RWPE1 (cell line): ENCODE results near the gene GRB10.
"Not testable (repeated sequence)": the region's sequence is repeated elsewhere in the genome, so short reads cannot be mapped to it uniquely, and the experiment has no call there.

ENCODE experiments used
- CTCF ChIA-PET: fragments of 350-600 bp; sonication (Branson Sonifier 250); formaldehyde crosslinking; extraction: SDS; loops from one replicate; lab custom pipeline; 2021; lab: Yijun Ruan, JAX
- POLR2A ChIA-PET: fragments of 400-600 bp; formaldehyde crosslinking; extraction: SDS; loops from one replicate; lab custom pipeline; 2020; ENCODE audit warnings: antibody characterized with exemption; ENCODE audit not compliant: low non-redundant PET; lab: Yijun Ruan, JAX
- DNase-seq: peaks from one replicate; pipeline ENCODE4 v3.0.0; 2012; ENCODE audit warnings: low spot score
- H3K27ac ChIP-seq: fragments of 450-650 bp; 2 replicates; pipeline ENCODE4 v1.5.1; 2017
- CTCF ChIP-seq: fragments of 450-650 bp; conservative IDR thresholded peaks from 2 replicates; pipeline ENCODE4 v1.5.1; 2017; ENCODE audit warnings: low read depth, mild to moderate bottlenecking

Gene GRB10

GRCh38 chr7:50584386-50584785 is 198.3 kb downstream of the GRB10 start:
- DNase-seq = no peak
- POLR2A ChIA-PET = no interaction called here

DNA sequence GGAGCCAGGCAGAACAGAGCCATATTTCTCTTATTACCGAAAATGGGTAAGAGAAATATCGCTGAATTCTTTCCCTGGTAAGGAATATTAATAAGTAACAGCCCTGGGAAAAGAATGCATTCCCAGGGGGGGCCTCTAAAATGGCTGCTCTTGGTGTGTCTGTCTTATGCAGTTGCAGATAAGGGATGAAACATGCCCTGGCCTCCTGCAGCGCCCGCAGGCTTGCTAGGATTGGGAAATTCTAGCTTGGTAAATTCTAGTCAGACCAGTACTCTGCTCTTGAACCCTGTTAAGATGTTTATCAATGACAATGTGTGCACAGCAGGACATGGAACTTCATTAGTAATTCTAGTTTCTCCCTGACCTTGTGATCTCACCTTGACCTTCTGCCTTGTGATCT is 199.4 kb downstream of the GRB10 start:
- H3K27ac ChIP-seq, CTCF ChIA-PET, POLR2A ChIA-PET, DNase-seq: not testable (repeated sequence)

More at GRCh38 chr7:50584386-50584785, 198.3 kb downstream of the GRB10 start:
- no peak overlapping the region for H3K27ac ChIP-seq
- no peak for TF ChIP-seq CTCF
- CTCF ChIA-PET = interaction anchor here (0.6 to 0.8 kb wide), 2 partner anchors 13 to 109 kb away, joined by 3 to 4 read pairs; no protein-coding TSS in a partner anchor

DNA sequence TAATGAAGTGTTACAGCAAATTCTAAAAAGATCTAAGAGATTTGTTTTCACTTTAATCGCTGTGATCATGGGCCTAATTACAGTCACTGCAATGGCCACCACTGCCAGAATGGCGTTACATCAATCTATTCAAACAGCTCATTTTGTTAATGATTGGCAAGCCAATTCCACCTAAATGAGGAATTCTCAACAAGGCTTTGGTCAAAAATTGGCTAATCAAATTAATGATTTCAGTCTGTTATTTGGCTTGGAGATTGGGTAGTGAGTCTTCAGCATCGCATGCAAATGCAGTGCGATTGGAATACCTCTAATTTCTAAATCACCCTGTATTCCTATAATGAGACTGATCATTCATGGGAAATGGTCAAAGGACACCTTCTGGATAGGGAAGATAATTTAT is 200.4 kb downstream of the GRB10 start:
- POLR2A ChIA-PET = interaction anchor here (0.6 kb wide), 1 partner anchor 793 kb away, joined by 6 read pairs; no protein-coding TSS in a partner anchor
- DNase-seq, H3K27ac ChIP-seq, CTCF ChIA-PET: not testable (repeated sequence)

GRCh38 chr7:50580666-50581065 is 202.0 kb downstream of the GRB10 start:
- H3K27ac ChIP-seq, POLR2A ChIA-PET, DNase-seq: not testable (repeated sequence)
- CTCF ChIA-PET = interaction anchor here (0.6 kb wide), 1 partner anchor 1688 kb away, joined by 3 read pairs; no protein-coding TSS in a partner anchor

- CTCF ChIA-PET = interaction anchor here (0.6 kb wide), 1 partner anchor 1689 kb away, joined by 3 read pairs; no protein-coding TSS in a partner anchor
- H3K27ac ChIP-seq = no peak overlapping the region
These were observed 202.6 kb downstream of the GRB10 start for GRCh38 chr7:50580057-50580456.

DNA sequence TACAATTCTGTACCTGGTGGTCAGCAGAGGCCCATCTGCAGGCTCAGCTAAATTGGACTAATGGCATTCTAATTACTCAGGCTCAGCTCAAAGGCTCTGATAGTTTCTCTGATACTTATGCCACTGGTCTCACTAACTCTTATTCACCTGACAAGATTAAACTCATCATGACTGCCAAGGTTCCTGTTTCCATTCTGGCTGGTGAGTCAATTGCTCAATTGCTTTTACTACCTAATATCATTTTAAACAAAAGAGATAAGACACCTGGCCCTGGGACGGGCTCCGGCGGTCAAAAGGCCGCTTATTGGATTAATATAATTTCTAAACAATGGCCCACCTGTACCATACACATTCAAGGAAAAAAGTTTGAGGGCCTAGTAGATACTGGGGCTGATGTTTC is 204.6 kb downstream of the GRB10 start:
- DNase-seq, CTCF ChIA-PET, POLR2A ChIA-PET: not testable (repeated sequence)

More at GRCh38 chr7:50580057-50580456, 202.6 kb downstream of the GRB10 start:
- DNase-seq = no peak
- no peak for TF ChIP-seq CTCF
- POLR2A ChIA-PET = no interaction called here

DNA sequence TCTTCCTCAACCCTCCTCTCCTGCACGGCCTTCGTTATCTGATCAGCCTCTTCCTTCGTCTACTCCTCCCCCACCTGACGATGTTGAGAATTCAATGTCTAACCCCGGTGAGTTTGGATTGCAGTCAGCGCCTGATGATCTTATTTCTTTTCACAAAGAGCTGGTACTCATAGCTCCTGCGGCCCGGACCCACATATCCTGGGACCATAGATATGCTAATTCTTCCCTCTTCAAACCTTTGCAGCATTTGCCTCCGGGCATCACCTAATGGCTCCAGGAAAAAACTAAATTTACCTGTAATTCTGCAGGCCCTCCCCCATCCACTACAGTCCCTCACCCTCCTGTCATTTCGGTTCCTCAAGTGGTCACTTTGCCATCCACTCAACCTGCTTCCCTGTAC is 205.1 kb downstream of the GRB10 start:
- no peak for TF ChIP-seq CTCF
- ChIA-PET CTCF (no interaction called here), POLR2A (no interaction called here)
- H3K27ac ChIP-seq = no peak overlapping the region
- DNase-seq = no peak

More for the DNA sequence above, 204.6 kb downstream of the GRB10 start:
- H3K27ac ChIP-seq = not testable (repeated sequence)

DNA sequence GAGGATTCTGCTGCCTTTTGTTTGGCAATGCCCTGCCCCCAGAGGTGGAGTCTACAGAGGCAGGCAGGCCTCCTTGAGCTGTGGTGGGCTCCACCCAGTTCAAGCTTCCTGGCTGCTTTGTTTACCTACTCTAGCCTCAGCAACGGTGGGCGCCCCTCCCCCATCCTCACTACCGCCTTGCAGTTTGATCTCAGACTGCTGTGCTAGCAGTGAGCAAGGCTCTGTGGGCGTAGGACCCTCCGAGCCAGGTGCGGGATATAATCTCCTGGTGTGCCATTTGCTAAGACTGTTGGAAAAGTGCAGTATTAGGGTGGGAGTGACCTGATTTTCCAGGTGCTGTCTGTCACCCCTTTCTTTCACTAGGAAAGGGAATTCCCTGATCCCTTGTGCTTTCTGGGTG is 206.3 kb downstream of the GRB10 start:
- H3K27ac ChIP-seq, CTCF ChIA-PET, DNase-seq, POLR2A ChIA-PET: not testable (repeated sequence)

DNA sequence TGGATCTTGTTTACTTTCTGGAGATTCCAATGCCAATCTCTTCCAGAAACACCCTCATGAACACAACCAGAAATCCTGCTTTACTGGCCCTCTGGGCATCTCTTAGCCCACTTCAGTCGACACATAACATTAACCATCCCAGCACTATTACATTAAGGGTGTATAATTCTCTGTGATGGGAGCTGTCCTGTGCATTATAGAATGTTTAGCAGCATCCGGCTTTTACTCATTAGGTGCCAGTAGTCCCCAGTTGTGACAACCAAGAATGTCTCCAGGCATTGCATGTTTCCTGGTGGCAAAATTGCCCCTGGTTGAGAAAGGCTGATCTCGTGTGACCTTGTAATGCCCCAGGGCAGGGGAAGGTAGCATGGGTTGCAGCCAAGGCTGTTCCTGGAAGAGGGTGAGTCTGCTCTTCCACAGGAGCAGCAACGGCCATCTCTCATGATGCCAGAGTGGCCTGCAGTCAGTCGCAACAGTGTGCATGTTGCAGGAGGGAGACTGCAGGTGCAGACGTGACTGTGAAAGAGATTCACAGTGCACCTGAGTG is 214.9 kb downstream of the GRB10 start:
- ChIA-PET CTCF (no interaction called here), POLR2A (no interaction called here)
- no peak for DNase-seq
- no peak overlapping the region for H3K27ac ChIP-seq
- TF ChIP-seq CTCF = no peak
